CD4-positive, alpha-beta T cell treated with Interleukin-12 subunit alpha and Interleukin-12 subunit beta, for 1 hour (primary cell): ENCODE measurements around the gene KRTAP10-3.

Experiments used
- DNase-seq: peaks from one replicate; pipeline ENCODE4 v3.0.0-alpha.2; 2020

KRTAP10-3 gene

GRCh38 chr21:44514746-44515358 lies 43.7 kb downstream of the KRTAP10-3 start:
- DNase-seq = no peak

- no peak for DNase-seq
These were observed 44.4 kb downstream of the KRTAP10-3 start for GRCh38 chr21:44514218-44514520.

- DNase-seq = no peak
These were observed 45.0 kb downstream of the KRTAP10-3 start for GRCh38 chr21:44513389-44514217.

- no peak for DNase-seq
These were observed 45.9 kb downstream of the KRTAP10-3 start for GRCh38 chr21:44512496-44513388.

GRCh38 chr21:44511938-44512275 lies 46.7 kb downstream of the KRTAP10-3 start:
- no peak for DNase-seq

GRCh38 chr21:44511219-44511937 lies 47.2 kb downstream of the KRTAP10-3 start:
- DNase-seq = no peak

- DNase-seq = peak; percentile 82
These were observed 47.9 kb downstream of the KRTAP10-3 start for GRCh38 chr21:44510508-44511218.

GRCh38 chr21:44510109-44510507 lies 48.5 kb downstream of the KRTAP10-3 start:
- no peak for DNase-seq

GRCh38 chr21:44509539-44509938 lies 49.1 kb downstream of the KRTAP10-3 start:
- DNase-seq = no peak

- DNase-seq = no peak
These were observed 49.7 kb downstream of the KRTAP10-3 start for GRCh38 chr21:44508711-44509445.

- DNase-seq = no peak
These were observed 50.2 kb downstream of the KRTAP10-3 start for GRCh38 chr21:44508426-44508710.
